ENCODE data around the gene TMBIM6. TPM values are rescaled to one million over a fixed set of nuclear protein-coding genes. Genes with fewer than 3 reads are reported as not detected.

Gene TMBIM6, protein sequence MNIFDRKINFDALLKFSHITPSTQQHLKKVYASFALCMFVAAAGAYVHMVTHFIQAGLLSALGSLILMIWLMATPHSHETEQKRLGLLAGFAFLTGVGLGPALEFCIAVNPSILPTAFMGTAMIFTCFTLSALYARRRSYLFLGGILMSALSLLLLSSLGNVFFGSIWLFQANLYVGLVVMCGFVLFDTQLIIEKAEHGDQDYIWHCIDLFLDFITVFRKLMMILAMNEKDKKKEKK
- total RNA-seq = 100 to 1,000 TPM; 293 to 348 TPM

DNA sequence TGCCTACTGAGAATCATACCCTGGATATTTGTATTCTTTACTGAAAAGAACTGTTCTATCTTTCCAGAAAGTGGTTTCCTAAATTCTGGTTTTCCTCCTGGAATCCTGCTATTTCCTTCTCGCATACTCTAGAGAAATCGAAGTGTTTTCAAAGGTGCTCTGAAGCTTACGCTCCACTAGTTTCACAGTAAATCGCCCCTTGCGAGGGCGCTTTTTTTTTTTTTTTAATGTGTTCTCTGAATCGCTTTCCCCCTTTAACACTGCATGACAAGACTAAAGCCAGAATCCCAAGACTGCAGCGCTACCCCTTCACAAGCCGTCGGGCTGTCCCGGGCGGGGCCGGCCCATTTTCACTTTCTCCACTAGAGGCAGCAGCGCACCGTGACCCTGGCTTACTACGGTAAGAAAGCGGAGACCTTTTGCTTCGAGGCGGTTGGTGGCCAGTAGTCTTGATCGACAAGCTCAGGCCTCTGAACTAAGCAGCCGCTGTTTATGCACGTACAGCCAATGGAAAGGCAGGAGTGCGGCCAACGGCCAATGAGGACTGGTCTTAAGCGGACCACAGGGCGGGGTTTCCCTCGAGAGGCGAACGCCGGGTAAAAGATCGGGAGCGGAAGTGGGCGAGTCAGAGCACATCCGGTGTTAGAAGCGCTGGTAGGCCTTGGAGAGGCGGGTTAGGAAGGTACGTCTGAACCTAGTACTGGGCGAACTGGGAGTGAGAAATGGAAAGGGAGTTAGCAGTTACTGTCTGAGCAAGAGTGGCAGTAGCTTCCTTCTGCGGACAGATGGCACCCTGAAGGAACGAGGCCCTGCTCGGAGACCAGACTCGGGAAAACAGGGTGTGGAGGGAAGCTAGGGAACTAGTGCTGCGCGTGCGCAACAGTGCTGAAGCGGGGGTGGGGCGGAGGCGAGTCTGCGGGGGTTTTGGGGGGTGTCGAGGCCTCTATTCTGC is at the start of gene TMBIM6:
TSS of gene TMBIM6 (plus strand) at position 628 of the 952 bp plus-strand sequence. CDS start 10,937 bp downstream, outside the sequence.

DNA sequence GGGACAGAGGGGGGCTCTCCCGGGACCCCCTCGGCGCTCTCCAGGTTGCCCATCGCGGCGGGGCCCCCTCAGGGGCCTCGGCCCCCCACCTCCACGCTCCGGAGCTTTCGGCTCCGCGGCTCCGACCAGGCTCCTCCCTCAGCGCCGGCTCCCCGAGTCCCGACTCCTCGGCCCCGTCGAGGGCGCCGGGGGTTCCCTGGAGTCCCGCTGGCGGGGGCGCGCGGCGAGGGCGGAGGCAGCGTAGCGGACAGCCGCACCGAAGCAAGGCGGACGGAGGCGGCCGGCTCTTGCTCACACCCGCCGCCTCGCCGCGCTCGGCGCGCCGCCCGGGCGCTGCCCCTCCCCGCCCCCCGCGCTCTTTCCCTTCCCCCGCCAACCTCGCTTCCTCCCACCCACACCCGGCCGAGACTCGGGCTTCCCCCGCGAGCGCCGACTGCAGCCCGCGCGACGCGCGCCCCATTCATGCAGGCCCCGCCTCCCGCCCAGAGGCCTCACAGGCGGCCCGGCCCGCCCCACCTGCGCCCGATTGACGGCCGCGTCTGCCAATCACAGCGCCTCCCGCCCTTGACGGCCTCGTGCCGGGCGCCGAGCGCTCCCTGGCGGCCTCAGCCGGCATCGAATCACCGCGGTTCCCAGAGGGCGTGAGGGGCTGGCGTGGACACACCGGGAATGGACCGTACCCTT is 34.1 kb upstream of the TMBIM6 start, which contains the start of gene FMNL3:
TSS of gene FMNL3 (minus strand) at position 278 of the 684 bp plus-strand sequence. CDS start at position 53, 225 bp downstream.

Small RNA genes lying within 50 kb of the gene (small RNA-seq; reads per million reads assigned to genes)
- gene AC020612.2 (0 reads per million in 2 donors), gene LSM6P2 (0 reads per million in 2 donors)

Other genes starting within 250 kb of the TMBIM6 start
- not detected for gene KCNH3, start 202.5 kb upstream of the TMBIM6 start, total RNA-seq
- 10 to 100 TPM; 52.3 to 66.9 TPM for gene MCRS1, start 173.4 kb upstream of the TMBIM6 start, total RNA-seq
- gene FAM186B, start 135.9 kb upstream of the TMBIM6 start, total RNA-seq = 1 to 10 TPM in 1 of 2 donors, under 1 TPM in 1; 1.00 to 1.7 TPM
- 10 to 100 TPM in 1 of 2 donors, 1 to 10 TPM in 1; 10.0 to 10.7 TPM for gene PRPF40B, start 118.0 kb upstream of the TMBIM6 start, total RNA-seq
- gene FMNL3, start 34.2 kb upstream of the TMBIM6 start, total RNA-seq = 10 to 100 TPM; 27.6 to 28.2 TPM
- 10 to 100 TPM; 23.0 to 25.8 TPM for gene NCKAP5L, start 86.9 kb downstream of the TMBIM6 start, total RNA-seq
- gene BCDIN3D, start 101.5 kb downstream of the TMBIM6 start, total RNA-seq = 1 to 10 TPM; 3.4 to 4.0 TPM
- gene FAIM2, start 162.3 kb downstream of the TMBIM6 start, total RNA-seq = under 1 TPM in 1 of 2 donors, not detected in 1; under 0.01 TPM
- not detected for gene AQP2, start 209.2 kb downstream of the TMBIM6 start, total RNA-seq
- not detected for gene AQP5, start 220.3 kb downstream of the TMBIM6 start, total RNA-seq
- not detected for gene AQP6, start 231.4 kb downstream of the TMBIM6 start, total RNA-seq

Measured in melanocyte of skin (primary cell).